Heart right ventricle (tissue), 16 donors: ENCODE measurements around the gene FRAS1. TPM values are rescaled to one million over a fixed set of nuclear protein-coding genes. Genes with fewer than 3 reads are reported as not detected.

ENCODE experiments used
- ATAC-seq, 8 donors: fragments of 200-7000 bp; cut with Tn5 transposase; one replicate each; pipeline ENCODE4 v1.9.1; 2020; ENCODE audit warnings: mild to moderate bottlenecking in 8 of 8, moderate library complexity in 8 of 8, moderate number of reproducible peaks in 1 of 8
- DNase-seq, 2 donors: peaks; one replicate each; pipeline ENCODE4 v3.0.0-alpha.2; 2020
- H3K27ac ChIP-seq, 10 donors: fragments of 200-600 bp; sonication (generic) in 2 of 10; one replicate each; pipeline versions ENCODE4 v1.5.0 to v1.8.0; 2020 to 2022; ENCODE audit warnings: mild to moderate bottlenecking in 3 of 10
- H3K27me3 ChIP-seq, 7 donors: fragments of 200-600 bp; one replicate each; pipeline ENCODE4 v1.8.0; 2021 to 2022; ENCODE audit warnings: mild to moderate bottlenecking in 2 of 7
- H3K36me3 ChIP-seq, 9 donors: fragments of 200-600 bp; sonication (generic) in 1 of 9; one replicate each; pipeline versions ENCODE4 v1.5.0 to v1.8.0; 2020 to 2022; ENCODE audit warnings: mild to moderate bottlenecking in 2 of 9
- H3K4me1 ChIP-seq, 9 donors: fragments of 200-600 bp; sonication (generic) in 1 of 9; one replicate each; pipeline versions ENCODE4 v1.5.0 to v1.8.0; 2020 to 2022; ENCODE audit warnings: mild to moderate bottlenecking in 4 of 9
- H3K4me3 ChIP-seq, 10 donors: fragments of 200-600 bp; sonication (generic) in 2 of 10; one replicate each; pipeline versions ENCODE4 v1.5.0 to v1.8.0; 2020 to 2022; ENCODE audit warnings: mild to moderate bottlenecking in 7 of 10, moderate library complexity in 2 of 10
- H3K9me3 ChIP-seq, 11 donors: fragments of 200-600 bp in 10 of 11; sonication (generic) in 2 of 11; one replicate each; pipeline versions ENCODE4 v1.5.0 to v1.8.0; 2013 to 2022; ENCODE audit warnings: mild to moderate bottlenecking in 2 of 11, control low read depth in 1 of 11, moderate library complexity in 1 of 11
- CTCF ChIP-seq, 9 donors: fragments of 200-600 bp; sonication (generic) in 2 of 9; IDR thresholded peaks; one replicate each; pipeline versions ENCODE4 v1.5.0 to v1.8.0; 2021 to 2022; ENCODE audit warnings: antibody characterized with exemption in 9 of 9, mild to moderate bottlenecking in 5 of 9, moderate library complexity in 1 of 9
- WGBS, 2 donors: extraction: QIAGEN DNeasy Blood & Tissue Kit; methylation state at CpG; one replicate each; pipeline ENCODE4 v1.1.7; 2013; ENCODE audit warnings: inconsistent platforms in 1 of 2; 5-methylcytosine and 5-hydroxymethylcytosine counted together
- intact Hi-C, 10 donors: fragments of 100-400 bp; cut with DNase I; formaldehyde crosslinking; loops; one replicate each; pipeline versions ENCODE4 v1.11.1 to v1.14.2; 2022
- polyA plus RNA-seq, 2 donors: library from polyadenylated mRNA; stranded (reverse); fragments of 200-250 nt; gene quantifications; one replicate each; pipeline ENCODE4 v1.2.3, GENCODE V29; 2013
- total RNA-seq, 10 donors: library from RNA; stranded (reverse); fragmentation: NEBNext Ultra II Directional in 3 of 10; extraction: Animal tissue kit (Norgen Biotek cat#: 25700) in 3 of 10; gene quantifications; one replicate each; pipeline versions ENCODE4 v1.2.1 to v1.2.4, GENCODE V29; 2021 to 2023
- donor health status: Arrhythmogenic right ventricular cardiomyopathy.
- donor health status: ischemic (EF 13 %, LVEDD 7.1; RV severe dilation, severe dysfunction).
- donor health status: healthy with polysubstance abuse.
- donor health status: DM: no; HTN: yes; CAD: no.
- donor health status: DM: no; HTN: no; CAD: no.
- donor health status: ischemic (EF 25% LVEDD 6.9; RV normal size, moderate dysfunction).
- donor health status: ischemic (EF 25% LVEDD 5.7; RV mildly dilated, moderate dysfunction).
- donor health status: healthy.
- donor health status: DM: yes; HTN: yes; CAD: no.
- donor health status: Ischemic cardiomyopathy.
- donor health status: ischemic (EF 35%, LVEDD 5.7; RV mildly dilated, moderate dysfunction).
- donor health status: nonischemic (EF 11% LVEDD 7.7; RV severe dilation, severe dysfunction).
- donor health status: DM: yes; HTN: yes; CAD: no.
- donor health status: PGD.
- donor health status: ischemic (EF 29% LVEDD 5.4; RV normal size, mild dysfunction).
- donor health status: nonischemic (EF 23%, LVEDD 6.1; RV moderate dilation, normal function).

Gene FRAS1
- total and polyA plus RNA-seq, 12 donors = 0.93 to 6.2 (median 3.1) TPM

GRCh38 chr4:78155616-78156105, 98.5 kb downstream of the FRAS1 start:
- no peak for TF ChIP-seq CTCF (IDR thresholded peaks at IDR 0.05)
- DNase-seq (no peak), ATAC-seq (no peak)
- 64 to 75% methylated on average over 6 of the region's 6 CpGs for WGBS, 2 donors
- H3K9me3 ChIP-seq = no peaks in the 10 kb centered on the region
- no peaks in the 10 kb centered on the region for H3K4me1 ChIP-seq
- intact Hi-C loops = no loop called here
- no peaks in the 10 kb centered on the region for H3K36me3 ChIP-seq
- no peak overlapping the region for H3K27ac ChIP-seq
- H3K27me3 ChIP-seq = no peaks in the 10 kb centered on the region
- H3K4me3 ChIP-seq = no peak overlapping the region

GRCh38 chr4:78156520-78156919, 99.4 kb downstream of the FRAS1 start:
- Histone ChIP-seq H3K4me1 (no peaks in the 10 kb centered on the region), H3K27me3 (no peaks in the 10 kb centered on the region), H3K9me3 (no peaks in the 10 kb centered on the region), H3K4me3 (no peak overlapping the region), H3K27ac (no peak overlapping the region), H3K36me3 (no peaks in the 10 kb centered on the region)
- no peak for DNase-seq
- TF ChIP-seq CTCF (IDR thresholded peaks at IDR 0.05) = no peak
- intact Hi-C loops = no loop called here
- ATAC-seq = no peak
- WGBS, 2 donors = 94 to 95% methylated on average over 5 of the region's 5 CpGs

- intact Hi-C loops = no loop called here
- ATAC-seq (no peak), DNase-seq (no peak)
- Histone ChIP-seq H3K27me3 (no peaks in the 10 kb centered on the region), H3K4me3 (no peak overlapping the region), H3K9me3 (no peaks in the 10 kb centered on the region), H3K4me1 (no peaks in the 10 kb centered on the region), H3K27ac (no peak overlapping the region), H3K36me3 (no peaks in the 10 kb centered on the region)
- no peak for TF ChIP-seq CTCF (IDR thresholded peaks at IDR 0.05)
- WGBS, 2 donors = 73% methylated on average over 3 of the region's 3 CpGs
Measured at GRCh38 chr4:78162342-78162741, 105.2 kb downstream of the FRAS1 start.

DNA sequence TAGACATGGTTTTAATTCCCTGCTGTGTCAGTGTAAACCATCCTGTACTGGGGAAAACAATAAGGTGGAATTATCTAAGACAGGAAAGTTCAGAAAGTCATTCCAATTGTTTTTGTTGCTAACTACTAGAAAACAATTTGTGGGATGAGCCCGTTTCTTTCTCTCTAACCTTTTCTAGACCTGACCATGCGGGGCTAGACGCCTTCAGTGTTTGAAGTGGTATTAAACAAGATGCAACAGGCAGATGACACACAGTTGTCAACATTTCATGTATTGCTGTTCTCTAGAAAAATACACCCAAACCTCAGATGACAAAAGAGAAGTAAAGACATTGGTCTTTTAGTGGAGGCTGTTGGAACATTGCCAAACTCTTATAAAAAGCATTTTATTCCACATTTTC, 105.7 kb downstream of the FRAS1 start:
- no peak for TF ChIP-seq CTCF (IDR thresholded peaks at IDR 0.05)
- Histone ChIP-seq H3K9me3 (no peaks in the 10 kb centered on the region), H3K36me3 (no peaks in the 10 kb centered on the region), H3K4me3 (no peak overlapping the region), H3K27me3 (no peaks in the 10 kb centered on the region), H3K4me1 (no peaks in the 10 kb centered on the region), H3K27ac (no peak overlapping the region)
- ATAC-seq (no peak), DNase-seq (no peak)
- WGBS, 2 donors = 78 to 87% methylated on average over 3 of the region's 3 CpGs
- intact Hi-C loops = no loop called here
